Activated CD8-positive, alpha-beta T cell treated with anti-CD3 and anti-CD28 coated beads for 36 hours (primary cell): ENCODE results near the gene COG3. TPM values are rescaled to one million over a fixed set of nuclear protein-coding genes. Genes with fewer than 3 reads are reported as not detected.

Experiments used
- ATAC-seq: fragments of 200-7000 bp; cut with Tn5 transposase; one replicate; pipeline ENCODE4 v1.10.0; 2021; ENCODE audit warnings: mild to moderate bottlenecking, moderate library complexity
- CTCF ChIA-PET: fragments of 350-600 bp; sonication (Branson Sonifier 250); formaldehyde crosslinking; loops from one replicate; lab custom pipeline; 2021; ENCODE audit warnings: antibody characterized with exemption; lab: Charles Lee
- POLR2A ChIA-PET: fragments of 350-600 bp; sonication (Branson Sonifier 250); formaldehyde crosslinking; loops from one replicate; lab custom pipeline; 2021; ENCODE audit warnings: antibody characterized with exemption; lab: Charles Lee
- DNase-seq: peaks from one replicate; pipeline ENCODE4 v3.0.0-alpha.2; 2020
- H3K27ac Mint-ChIP-seq: one replicate; pipeline ENCODE4 v1.8.0; 2021; ENCODE audit warnings: mild to moderate bottlenecking, mixed read lengths
- H3K27me3 Mint-ChIP-seq: one replicate; pipeline ENCODE4 v1.8.0; 2021; ENCODE audit warnings: mixed read lengths
- H3K36me3 Mint-ChIP-seq: one replicate; pipeline ENCODE4 v1.8.0; 2021; ENCODE audit warnings: low read depth, mixed read lengths
- H3K4me1 Mint-ChIP-seq: one replicate; pipeline ENCODE4 v1.8.0; 2021; ENCODE audit warnings: low read depth, mixed read lengths
- H3K4me3 Mint-ChIP-seq: one replicate; pipeline ENCODE4 v1.8.0; 2021; ENCODE audit warnings: mild to moderate bottlenecking, moderate library complexity, mixed read lengths
- H3K9me3 Mint-ChIP-seq: one replicate; pipeline ENCODE4 v1.8.0; 2021; ENCODE audit warnings: mixed read lengths
- intact Hi-C: fragments of 100-400 bp; cut with micrococcal nuclease; formaldehyde crosslinking; loops from one replicate; pipeline ENCODE4 v1.10.0; 2022
- total RNA-seq, 2 experiments: library from RNA; stranded (reverse); gene quantifications; one replicate each; pipeline ENCODE4 v1.2.3, GENCODE V29; 2021
- TF ChIP-seq, protein P1 (sequence below): fragments of 200-600 bp; IDR thresholded peaks from one replicate; pipeline ENCODE4 v1.8.0; 2022; ENCODE audit warnings: antibody characterized with exemption, mild to moderate bottlenecking

Gene COG3
- total RNA-seq, 2 experiments from 2014 or later: 19.9 to 22.1 TPM

DNA sequence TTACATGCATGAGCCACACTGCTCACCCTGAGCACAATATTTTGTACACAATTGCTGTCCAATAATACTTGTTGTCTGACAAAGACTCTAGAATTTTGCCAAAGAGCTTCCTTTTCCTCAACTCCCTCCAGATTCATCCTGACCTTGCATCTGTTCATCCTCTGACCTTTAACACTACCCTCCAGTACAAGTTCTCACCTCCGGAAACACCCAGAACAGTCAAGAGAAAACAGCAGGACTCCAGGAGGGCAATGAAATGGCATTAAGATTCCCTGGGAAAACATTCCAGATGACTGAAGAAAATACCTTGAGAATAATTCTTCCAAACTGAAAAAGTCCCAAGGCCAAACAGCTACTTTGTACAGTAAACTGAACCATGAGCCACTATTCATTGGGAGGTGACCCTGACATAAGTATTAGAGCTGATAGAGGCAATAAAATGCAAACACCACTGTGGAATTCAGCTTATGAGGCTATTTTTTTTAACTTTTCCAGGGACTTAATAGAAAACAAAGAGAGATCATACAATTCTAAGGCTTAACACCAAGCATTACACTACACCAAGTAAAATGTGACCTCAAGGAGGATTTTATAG, 15.7 kb upstream of the COG3 start:
- H3K4me1 Mint-ChIP-seq: no peaks in the 10 kb centered on the region
- ChIA-PET POLR2A (no interaction called here), CTCF (interaction anchor here (1.1 to 1.7 kb wide), 2 partner anchors 34 to 78 kb away, joined by 4 read pairs; no protein-coding TSS in a partner anchor)
- TF ChIP-seq, protein P1, sequence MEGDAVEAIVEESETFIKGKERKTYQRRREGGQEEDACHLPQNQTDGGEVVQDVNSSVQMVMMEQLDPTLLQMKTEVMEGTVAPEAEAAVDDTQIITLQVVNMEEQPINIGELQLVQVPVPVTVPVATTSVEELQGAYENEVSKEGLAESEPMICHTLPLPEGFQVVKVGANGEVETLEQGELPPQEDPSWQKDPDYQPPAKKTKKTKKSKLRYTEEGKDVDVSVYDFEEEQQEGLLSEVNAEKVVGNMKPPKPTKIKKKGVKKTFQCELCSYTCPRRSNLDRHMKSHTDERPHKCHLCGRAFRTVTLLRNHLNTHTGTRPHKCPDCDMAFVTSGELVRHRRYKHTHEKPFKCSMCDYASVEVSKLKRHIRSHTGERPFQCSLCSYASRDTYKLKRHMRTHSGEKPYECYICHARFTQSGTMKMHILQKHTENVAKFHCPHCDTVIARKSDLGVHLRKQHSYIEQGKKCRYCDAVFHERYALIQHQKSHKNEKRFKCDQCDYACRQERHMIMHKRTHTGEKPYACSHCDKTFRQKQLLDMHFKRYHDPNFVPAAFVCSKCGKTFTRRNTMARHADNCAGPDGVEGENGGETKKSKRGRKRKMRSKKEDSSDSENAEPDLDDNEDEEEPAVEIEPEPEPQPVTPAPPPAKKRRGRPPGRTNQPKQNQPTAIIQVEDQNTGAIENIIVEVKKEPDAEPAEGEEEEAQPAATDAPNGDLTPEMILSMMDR: no peak
- H3K27me3 Mint-ChIP-seq: no peaks in the 10 kb centered on the region
- intact Hi-C loops: no loop called here
- H3K9me3 Mint-ChIP-seq: no peaks in the 10 kb centered on the region
- DNase-seq: no peak
- no peak for ATAC-seq
- H3K27ac Mint-ChIP-seq: no peak overlapping the region
- H3K4me3 Mint-ChIP-seq: no peak overlapping the region
- H3K36me3 Mint-ChIP-seq: no peaks in the 10 kb centered on the region

DNA sequence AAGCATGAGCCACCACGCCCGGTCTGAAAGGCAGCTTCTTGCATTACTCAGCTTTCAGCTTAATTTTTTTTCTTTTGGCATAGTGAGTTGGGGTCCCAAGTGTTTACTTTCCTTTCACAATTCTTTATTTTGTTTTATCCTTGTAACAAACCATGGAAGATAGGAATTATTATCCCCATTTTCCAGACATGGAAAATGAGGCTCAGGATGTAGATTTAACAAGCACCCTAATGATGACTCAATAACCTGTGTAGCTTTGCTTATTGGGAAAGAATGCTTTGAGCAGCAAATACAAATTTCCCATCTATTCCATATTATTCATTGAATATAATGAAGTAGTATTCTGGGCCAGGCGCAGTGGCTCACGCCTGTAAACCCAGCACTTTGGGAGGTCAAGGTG, 13.5 kb upstream of the COG3 start:
- Mint-ChIP-seq H3K36me3 (no peaks in the 10 kb centered on the region), H3K4me3 (no peak overlapping the region), H3K27ac (no peak overlapping the region), H3K9me3 (no peaks in the 10 kb centered on the region), H3K4me1 (no peaks in the 10 kb centered on the region), H3K27me3 (no peaks in the 10 kb centered on the region)
- POLR2A ChIA-PET: no interaction called here
- TF ChIP-seq, protein P1: no peak
- intact Hi-C loops: no loop called here
- DNase-seq (no peak), ATAC-seq (no peak)
- CTCF ChIA-PET: interaction anchor here (1.0 to 1.2 kb wide), 2 partner anchors 14 to 58 kb away, joined by 4 read pairs; partner anchors contain the start of gene COG3

DNA sequence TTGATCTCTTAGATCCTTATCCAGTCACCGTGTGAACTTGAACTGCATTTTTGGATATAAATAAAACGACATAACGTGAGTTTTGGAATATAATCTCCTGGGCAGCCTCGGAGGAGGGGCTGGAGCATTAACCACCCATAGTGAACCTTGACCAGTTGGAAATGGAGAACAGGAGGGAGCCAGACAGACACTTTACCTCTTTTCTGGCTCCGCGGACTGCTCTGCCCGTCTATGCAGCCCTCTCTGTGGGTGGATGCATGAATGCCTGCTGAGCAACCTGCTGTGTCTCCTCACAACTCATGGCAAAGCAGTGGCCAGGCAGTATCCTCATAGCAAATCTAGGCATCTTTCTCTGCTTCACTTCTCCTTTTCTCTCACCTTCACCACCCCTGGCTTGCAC, 10.5 kb upstream of the COG3 start:
- TF ChIP-seq, protein P1: no peak
- intact Hi-C loops: no loop called here
- Mint-ChIP-seq H3K27ac (no peak overlapping the region), H3K36me3 (peaks cover 4% of the 10 kb centered on the region), H3K4me1 (no peaks in the 10 kb centered on the region), H3K4me3 (no peak overlapping the region), H3K27me3 (no peaks in the 10 kb centered on the region), H3K9me3 (peaks cover 10% of the 10 kb centered on the region)
- POLR2A ChIA-PET: interaction anchor here (0.5 kb wide), 1 partner anchor 20 kb away, joined by 3 read pairs; no protein-coding TSS in a partner anchor
- DNase-seq (no peak), ATAC-seq (no peak)
- CTCF ChIA-PET: no interaction called here

DNA sequence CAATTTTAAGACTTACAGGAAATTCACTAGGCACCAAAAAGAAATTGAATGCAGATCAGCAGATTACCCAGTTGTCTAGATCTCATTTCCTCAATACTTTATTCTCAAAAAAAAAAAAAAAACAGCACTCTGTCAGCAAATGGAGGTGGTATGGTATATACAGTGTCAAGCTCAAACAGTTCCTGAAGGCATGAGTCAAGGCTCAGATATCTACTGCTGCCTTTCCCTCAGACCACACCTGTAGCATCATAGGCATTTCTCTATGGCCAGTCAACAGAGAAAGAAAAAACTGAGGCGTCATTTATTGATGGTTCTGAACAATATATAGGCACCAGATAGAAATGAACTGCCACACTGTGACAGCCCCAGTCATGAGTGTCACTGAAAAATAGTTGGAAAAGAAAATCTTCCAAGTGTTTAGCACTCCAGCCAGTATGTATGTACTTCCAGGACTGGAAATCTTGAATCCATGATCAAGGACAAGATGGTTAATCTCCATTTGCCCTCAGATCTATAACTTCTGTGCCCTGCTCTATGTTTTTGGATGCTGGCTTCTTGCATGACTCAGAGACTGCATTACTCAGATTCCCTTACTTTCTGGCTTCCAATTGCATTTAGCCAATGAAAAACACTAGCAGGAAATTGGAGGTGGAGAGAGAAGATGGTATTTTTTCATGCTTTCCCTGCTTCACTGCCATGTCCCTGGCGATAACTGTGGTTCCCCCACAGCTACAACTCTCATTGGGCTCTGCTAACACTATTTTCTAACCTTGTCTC, 8.4 kb upstream of the COG3 start:
- Mint-ChIP-seq H3K4me3 (no peak overlapping the region), H3K9me3 (peaks cover 10% of the 10 kb centered on the region), H3K27ac (no peak overlapping the region), H3K27me3 (no peaks in the 10 kb centered on the region), H3K36me3 (peaks cover 4% of the 10 kb centered on the region), H3K4me1 (no peaks in the 10 kb centered on the region)
- TF ChIP-seq, protein P1: no peak
- no peak for ATAC-seq
- intact Hi-C loops: no loop called here
- ChIA-PET CTCF (no interaction called here), POLR2A (no interaction called here)
- DNase-seq: no peak
